ENCODE results near the gene RNF150.
"Not testable (repeated sequence)": the region's sequence is repeated elsewhere in the genome, so short reads cannot be mapped to it uniquely, and the experiment has no call there.

Gene RNF150

DNA sequence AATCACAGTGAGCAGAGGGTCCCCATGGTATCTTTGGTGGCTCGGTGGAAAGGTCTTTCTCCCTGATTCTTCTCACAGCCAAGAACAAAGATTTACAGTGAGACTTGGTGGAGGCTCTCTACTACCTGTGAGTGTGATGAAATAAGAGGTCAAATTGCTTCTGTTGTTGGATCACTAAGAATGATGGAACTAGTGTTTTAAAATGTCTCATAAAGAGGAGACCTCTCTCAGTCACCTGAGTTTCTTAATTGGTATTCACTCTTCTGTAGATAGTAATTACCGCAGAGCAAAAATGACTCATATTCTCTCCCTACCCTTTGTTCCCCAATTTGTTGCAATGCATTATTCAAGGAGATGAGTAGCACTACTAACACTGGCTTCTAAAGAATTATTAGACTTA, 276.2 kb downstream of the RNF150 start:
- DNase-seq: no peak

- DNase-seq: peak; percentile 66
These were observed 276.6 kb downstream of the RNF150 start for GRCh38 chr4:140856621-140857062.

DNA sequence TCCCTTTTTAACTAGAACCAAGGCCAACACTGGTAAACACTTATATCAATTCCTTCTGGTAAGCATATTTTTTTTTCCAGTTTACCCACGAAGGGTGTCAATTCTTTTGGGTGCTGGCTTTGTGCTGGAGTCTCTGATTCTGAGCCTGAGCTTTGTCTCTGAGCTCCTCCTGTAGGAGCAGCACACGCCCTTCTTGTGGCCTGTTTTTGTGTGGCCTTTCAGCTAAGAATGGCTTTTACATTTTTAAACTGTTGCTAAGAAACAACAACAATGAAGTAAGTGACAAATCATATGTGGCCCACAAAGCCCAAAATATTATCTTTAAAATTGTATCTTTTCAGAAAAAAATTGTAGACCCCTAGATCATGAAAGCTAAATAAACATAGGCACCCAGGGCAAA, 279.1 kb downstream of the RNF150 start:
- DNase-seq: no peak

- DNase-seq: no peak
These were observed 281.5 kb downstream of the RNF150 start for GRCh38 chr4:140851804-140852203.

DNA sequence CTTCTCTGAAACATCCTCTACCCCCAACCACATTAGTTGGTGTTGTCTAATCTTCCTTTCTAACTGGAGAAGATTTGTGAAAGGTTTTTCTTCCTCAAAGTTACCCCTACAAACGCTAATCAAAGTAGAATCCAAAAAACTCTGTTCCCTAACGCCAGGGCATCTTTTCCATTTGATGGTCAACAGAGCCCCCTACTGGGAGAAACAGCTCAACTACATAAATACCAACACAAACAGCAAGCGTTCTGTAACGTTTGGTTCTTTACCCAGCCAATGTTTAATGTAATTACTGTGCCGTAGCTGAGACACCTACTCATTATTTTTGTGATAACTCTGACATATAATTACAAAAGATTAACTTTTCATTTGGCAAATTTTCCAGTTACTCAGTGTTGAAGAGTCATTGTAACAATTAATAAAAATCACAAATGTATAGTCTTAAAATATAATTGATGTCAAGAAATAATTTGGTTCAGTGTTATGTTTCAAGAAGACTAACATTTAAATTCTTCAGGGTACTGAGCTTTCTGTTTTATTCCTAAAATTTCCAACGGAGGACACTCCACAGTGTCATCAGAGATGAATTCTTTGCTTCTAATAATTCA, 282.1 kb downstream of the RNF150 start:
- DNase-seq: peak; percentile 50

DNA sequence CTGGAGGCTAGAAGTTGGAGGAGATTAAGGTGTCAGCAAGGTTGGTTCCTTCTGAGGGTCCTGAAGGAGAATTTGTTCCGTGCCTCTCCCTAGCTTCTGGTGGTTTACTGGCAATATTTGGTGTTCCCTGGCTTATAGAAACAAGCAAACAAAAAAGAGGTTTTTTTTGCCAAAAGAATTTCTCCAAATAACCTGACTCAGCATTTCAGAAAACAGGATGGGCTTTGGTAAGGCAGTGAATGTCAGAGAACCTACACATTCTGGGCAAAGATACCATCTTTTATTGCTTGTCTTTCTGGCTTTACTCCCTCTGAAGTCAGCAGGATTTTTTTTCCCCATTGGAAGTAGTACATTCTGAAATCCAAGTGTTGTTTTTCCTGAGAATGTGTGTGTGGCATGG, 283.7 kb downstream of the RNF150 start:
- no peak for DNase-seq

DNA sequence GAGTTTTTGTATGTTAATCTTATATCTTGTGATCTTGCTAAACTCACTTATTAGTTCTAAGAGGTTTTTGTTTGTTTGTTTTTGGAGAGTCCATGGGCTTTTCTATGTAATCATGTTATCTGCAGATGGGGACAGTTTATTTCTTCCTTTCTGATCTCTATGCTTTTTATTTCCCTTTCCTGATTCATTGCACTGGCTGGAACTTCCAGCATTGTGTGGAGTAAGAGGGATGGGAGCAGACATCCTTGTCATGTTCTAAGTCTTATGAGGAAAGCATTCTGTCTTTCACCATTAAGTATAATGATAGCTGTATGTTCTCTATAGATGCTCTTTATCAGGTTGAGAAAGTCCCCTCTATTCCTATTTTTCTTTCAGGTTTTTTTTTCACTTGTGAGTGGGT, 286.5 kb downstream of the RNF150 start:
- no peak for DNase-seq

DNA sequence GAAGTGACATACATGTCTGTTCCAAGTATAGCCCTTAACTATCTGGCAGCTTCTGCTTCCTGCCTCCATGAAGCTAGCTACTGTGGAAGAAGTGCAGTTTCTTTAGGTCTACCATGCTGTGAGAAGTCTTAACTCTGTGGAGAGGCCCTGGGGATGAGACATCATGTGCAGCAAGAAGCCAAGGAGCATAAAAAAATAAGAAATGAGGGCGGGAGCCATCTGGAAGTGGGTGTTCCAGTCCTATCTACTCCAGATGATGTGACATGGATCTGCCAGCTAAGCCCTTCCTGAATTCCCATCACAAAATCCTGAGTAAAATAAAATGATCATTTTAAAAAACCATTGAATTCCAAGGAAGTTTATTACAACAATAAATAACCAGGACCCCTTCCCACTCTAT, 289.2 kb downstream of the RNF150 start:
- DNase-seq: no peak

DNA sequence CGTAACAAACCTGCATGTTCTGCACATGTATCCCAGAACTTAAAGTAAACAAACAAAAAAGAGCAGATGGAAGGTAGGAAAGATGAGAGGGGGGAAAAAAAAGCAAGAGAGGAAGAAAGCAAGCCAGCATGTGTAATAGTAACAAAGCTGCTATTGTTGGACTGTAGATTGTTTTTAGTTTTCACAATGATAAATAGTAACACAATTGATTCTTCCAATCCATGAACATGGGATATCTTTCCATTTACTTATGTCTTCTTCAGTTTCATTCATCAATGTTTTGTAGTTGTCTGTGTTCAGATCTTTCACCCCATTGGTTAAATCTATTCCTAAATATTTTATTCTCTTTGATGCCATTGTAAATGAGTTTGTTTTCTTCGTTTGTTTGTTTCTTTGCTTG, 292.1 kb downstream of the RNF150 start:
- no peak for DNase-seq

- DNase-seq: no peak
These were observed 293.1 kb downstream of the RNF150 start for GRCh38 chr4:140839888-140840790.

DNA sequence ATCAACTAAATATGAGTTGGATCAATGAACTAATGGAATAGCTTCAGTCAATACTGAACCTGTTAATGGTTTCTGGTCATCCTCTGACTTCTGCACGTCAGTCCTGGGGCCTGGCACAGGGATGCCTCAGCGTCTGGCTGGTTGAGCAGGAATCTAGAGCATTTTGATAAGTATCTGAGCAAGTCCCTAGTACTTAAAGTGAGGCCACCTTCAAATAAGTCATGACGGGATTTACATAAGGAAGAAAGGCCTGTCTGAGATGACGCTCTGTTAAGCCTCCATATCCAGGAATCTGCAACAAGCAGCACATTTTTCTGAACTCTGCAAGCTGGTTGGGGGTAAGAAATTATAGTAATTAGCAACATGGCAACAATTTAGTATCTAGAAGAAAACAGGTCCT, 293.9 kb downstream of the RNF150 start:
- no peak for DNase-seq

- no peak for DNase-seq
These were observed 295.5 kb downstream of the RNF150 start for GRCh38 chr4:140837736-140838135.

DNA sequence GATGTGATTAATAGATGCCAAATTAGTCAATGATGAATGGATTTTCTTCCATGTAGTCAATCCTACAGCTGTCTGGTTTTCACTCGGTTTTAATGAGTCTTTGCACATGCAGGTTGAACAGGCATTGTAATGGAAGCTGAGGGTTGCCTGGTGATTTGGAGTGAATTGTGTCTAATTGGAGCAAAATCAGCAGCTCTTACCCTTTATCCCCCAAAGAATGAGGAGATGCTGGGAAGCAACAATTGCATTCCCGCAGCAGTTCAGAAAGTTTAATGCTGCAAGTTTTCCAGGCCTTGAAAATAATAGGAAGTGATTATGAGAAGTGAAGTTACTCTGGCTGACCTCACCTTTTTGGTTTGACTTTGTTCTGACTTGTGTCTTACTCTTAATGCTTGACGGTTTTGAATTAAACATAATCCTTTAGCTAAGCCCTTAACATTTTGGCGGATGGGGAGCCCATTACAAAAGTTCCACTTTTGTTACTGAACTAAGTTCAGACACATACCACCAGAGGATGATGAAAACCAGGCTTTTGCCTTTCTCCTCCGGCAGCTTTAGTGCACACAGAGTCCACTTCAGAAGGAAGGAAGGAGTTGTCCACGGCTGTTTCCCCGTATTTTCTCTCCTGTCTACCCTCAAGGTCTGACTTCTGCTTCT, 298.3 kb downstream of the RNF150 start:
- DNase-seq: no peak

- DNase-seq: no peak
These were observed 300.0 kb downstream of the RNF150 start for GRCh38 chr4:140833280-140833679.

DNA sequence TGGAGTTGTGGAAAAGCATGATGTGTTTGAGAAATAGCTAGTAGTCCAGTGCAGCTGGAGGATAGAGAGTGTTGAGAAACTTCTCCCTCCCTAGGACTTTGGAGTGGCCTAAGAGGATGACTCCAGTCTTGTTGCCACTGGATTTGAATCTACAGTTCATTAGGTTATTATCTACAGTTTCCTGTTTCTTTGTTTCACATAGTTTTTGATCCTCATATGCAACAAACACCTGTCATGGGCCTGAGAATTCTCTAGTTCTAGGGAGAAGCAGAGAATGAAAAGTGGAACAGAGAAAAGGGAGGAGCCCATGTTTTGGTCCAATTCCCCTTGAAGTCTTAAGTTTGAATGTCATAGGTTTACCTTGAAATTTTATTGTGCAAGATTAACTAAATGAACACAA, 303.4 kb downstream of the RNF150 start:
- no peak for DNase-seq

- DNase-seq: no peak
These were observed 306.6 kb downstream of the RNF150 start for GRCh38 chr4:140826701-140827027.

GRCh38 chr4:140820520-140820919, 312.7 kb downstream of the RNF150 start:
- DNase-seq: not testable (repeated sequence)

GRCh38 chr4:140819610-140820009, 313.7 kb downstream of the RNF150 start:
- no peak for DNase-seq

- DNase-seq: no peak
These were observed 314.8 kb downstream of the RNF150 start for GRCh38 chr4:140818433-140818832.

DNA sequence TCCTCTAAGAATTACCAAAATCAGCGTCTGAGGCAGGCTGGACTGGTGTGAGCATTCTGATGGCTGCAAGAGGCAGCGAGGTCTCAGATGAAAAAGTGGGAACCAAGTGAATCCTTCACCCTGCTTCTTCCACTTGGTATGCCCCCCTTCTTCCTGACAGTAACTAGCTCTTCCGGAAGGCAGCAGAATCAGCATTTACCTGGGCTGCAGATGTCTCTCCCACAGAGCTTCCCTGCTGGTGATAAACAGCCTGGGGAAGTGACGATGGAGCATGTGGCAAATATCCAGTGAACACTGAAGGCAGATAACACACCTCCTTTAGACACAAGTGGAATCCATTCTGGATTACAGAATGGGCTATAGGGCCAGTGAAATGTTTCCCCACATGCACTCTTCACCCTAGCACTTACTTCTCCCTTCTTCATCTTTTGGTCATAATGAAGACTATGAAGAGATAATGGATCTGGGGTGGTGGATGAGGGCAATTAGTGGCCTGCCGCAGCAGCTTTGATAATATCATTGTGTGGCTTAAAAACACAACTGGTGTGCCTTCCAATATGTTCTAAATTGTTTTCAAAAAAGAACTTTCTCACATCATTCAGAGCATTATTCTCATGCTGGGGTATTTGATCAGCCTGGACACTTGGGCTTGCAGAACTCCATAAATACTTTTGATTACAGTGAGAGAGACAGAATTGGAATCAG, 316.3 kb downstream of the RNF150 start:
- DNase-seq: no peak

DNA sequence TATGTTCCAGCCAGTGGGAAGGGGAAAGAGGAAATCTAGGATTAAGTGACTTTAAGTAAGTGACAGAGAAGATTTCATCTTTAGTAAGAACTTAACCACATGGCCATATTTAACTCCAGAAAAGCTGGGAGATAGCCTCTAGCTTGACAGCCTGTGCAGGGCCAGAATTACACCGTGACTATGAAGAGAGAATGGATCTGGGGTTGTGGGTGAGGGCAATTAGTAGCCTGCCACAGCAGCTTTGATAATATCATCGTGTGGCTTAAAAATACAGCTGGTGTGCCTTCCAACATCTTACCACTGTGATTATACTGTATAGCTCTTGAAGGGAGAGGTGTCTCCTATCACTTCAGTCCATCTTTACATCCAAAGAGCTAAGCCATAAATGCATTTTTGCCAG, 319.5 kb downstream of the RNF150 start:
- no peak for DNase-seq

GRCh38 chr4:140812916-140813315, 320.4 kb downstream of the RNF150 start:
- no peak for DNase-seq

- DNase-seq: no peak
These were observed 321.8 kb downstream of the RNF150 start for GRCh38 chr4:140811429-140811828.

All from left hindlimb (tissue), 1 donor.